HEK293 (cell line): ENCODE measurements around the gene HRCT1.

Experiments
- CTCF ChIA-PET: fragments of 350-600 bp; formaldehyde crosslinking; extraction: SDS; loops from one replicate; lab custom pipeline; 2021; ENCODE audit warnings: antibody characterized with exemption; lab: Yijun Ruan, JAX
- POLR2A ChIA-PET: fragments of 300-600 bp; formaldehyde crosslinking; extraction: SDS; loops from one replicate; lab custom pipeline; 2020; ENCODE audit warnings: antibody characterized with exemption, inconsistent platforms; lab: Yijun Ruan, JAX
- H3K27ac ChIP-seq: fragments of 200-500 bp; sonication (Bioruptor generic); 2 replicates; pipeline ENCODE4 v1.5.1; 2014; ENCODE audit warnings: low read depth, low read length, control low read depth, inconsistent platforms; ENCODE audit errors: extremely low read depth
- H3K36me3 ChIP-seq, 2 experiments: fragments of 200-500 bp in 1 of 2; sonication (Bioruptor generic) in 1 of 2; 1 replicate in 1 of 2; 2 replicates in 1 of 2; pipeline ENCODE4 v1.5.1; 2014 to 2017; ENCODE audit warnings: inconsistent platforms in 2 of 2, low read length in 2 of 2; ENCODE audit not compliant: control insufficient read depth in 2 of 2, insufficient read depth in 1 of 2
- H3K4me1 ChIP-seq: fragments of 200-500 bp; sonication (Bioruptor generic); 2 replicates; pipeline ENCODE4 v1.5.1; 2014; ENCODE audit warnings: mild to moderate bottlenecking, low read length, inconsistent platforms; ENCODE audit not compliant: control insufficient read depth, insufficient read depth
- H3K4me3 ChIP-seq: 2 replicates; pipeline ENCODE4 v1.5.1; 2011; ENCODE audit warnings: low read depth, mild to moderate bottlenecking, control low read depth, low read length, moderate library complexity
- H3K9me3 ChIP-seq: fragments of 200-500 bp; sonication (Bioruptor generic); 2 replicates; pipeline ENCODE4 v1.5.1; 2014; ENCODE audit warnings: low read depth, low read length, inconsistent platforms; ENCODE audit not compliant: control insufficient read depth, insufficient read depth
- GLIS2 ChIP-seq: fragments of 450-650 bp; formaldehyde crosslinking; IDR thresholded peaks from 2 replicates; pipeline ENCODE4 v1.5.1; 2016; ENCODE audit warnings: missing biosample characterization, missing genetic modification characterization
- SP3 ChIP-seq: fragments of 450-650 bp; formaldehyde crosslinking; IDR thresholded peaks from 2 replicates; pipeline ENCODE4 v1.5.1; 2016; ENCODE audit warnings: missing biosample characterization, missing genetic modification characterization
- ZBTB20 ChIP-seq: fragments of 450-650 bp; formaldehyde crosslinking; IDR thresholded peaks from 2 replicates; pipeline ENCODE4 v1.5.1; 2016; ENCODE audit warnings: missing biosample characterization, missing genetic modification characterization
- ZNF132 ChIP-seq: fragments of 450-650 bp; formaldehyde crosslinking; IDR thresholded peaks from 2 replicates; pipeline ENCODE4 v1.5.1; 2017; ENCODE audit warnings: missing biosample characterization, missing genetic modification characterization, borderline replicate concordance
- ZNF324 ChIP-seq: fragments of 450-650 bp; formaldehyde crosslinking; IDR thresholded peaks from 2 replicates; pipeline ENCODE4 v1.5.1; 2016; ENCODE audit warnings: missing biosample characterization, missing genetic modification characterization
- ZNF354C ChIP-seq: fragments of 450-650 bp; formaldehyde crosslinking; IDR thresholded peaks from 2 replicates; pipeline ENCODE4 v1.5.1; 2016; ENCODE audit warnings: missing biosample characterization, missing genetic modification characterization, low read depth, borderline replicate concordance
- ZNF366 ChIP-seq: fragments of 450-650 bp; formaldehyde crosslinking; conservative IDR thresholded peaks from 2 replicates; pipeline ENCODE4 v1.5.1; 2016; ENCODE audit warnings: missing biosample characterization, missing genetic modification characterization
- ZNF394 ChIP-seq: fragments of 450-650 bp; formaldehyde crosslinking; IDR thresholded peaks from 2 replicates; pipeline ENCODE4 v1.5.1; 2016; ENCODE audit warnings: missing biosample characterization, missing genetic modification characterization, mild to moderate bottlenecking, moderate library complexity, borderline replicate concordance
- ZNF510 ChIP-seq: fragments of 450-650 bp; formaldehyde crosslinking; IDR thresholded peaks from 2 replicates; pipeline ENCODE4 v1.5.1; 2018; ENCODE audit warnings: mild to moderate bottlenecking, missing genetic modification characterization, missing biosample characterization; ENCODE audit not compliant: insufficient replicate concordance
- ZNF521 ChIP-seq: fragments of 450-650 bp; formaldehyde crosslinking; IDR thresholded peaks from 2 replicates; pipeline ENCODE4 v1.5.1; 2017; ENCODE audit warnings: missing biosample characterization, mild to moderate bottlenecking, missing genetic modification characterization
- ZNF596 ChIP-seq: fragments of 450-650 bp; IDR thresholded peaks from 2 replicates; pipeline ENCODE4 v1.5.0; 2018; ENCODE audit warnings: missing biosample characterization, mild to moderate bottlenecking, missing genetic modification characterization, moderate library complexity
- ZNF624 ChIP-seq: fragments of 450-650 bp; formaldehyde crosslinking; IDR thresholded peaks from 2 replicates; pipeline ENCODE4 v1.5.1; 2017; ENCODE audit warnings: missing biosample characterization, missing genetic modification characterization
- ZNF830 ChIP-seq: fragments of 450-650 bp; IDR thresholded peaks from 2 replicates; pipeline ENCODE4 v1.5.0; 2018; ENCODE audit warnings: missing biosample characterization, missing genetic modification characterization, low read depth, mild to moderate bottlenecking, moderate library complexity
- TF ChIP-seq, protein P1 (sequence below): fragments of 450-650 bp; formaldehyde crosslinking; IDR thresholded peaks from 2 replicates; pipeline ENCODE4 v1.5.1; 2016; ENCODE audit warnings: missing biosample characterization, missing genetic modification characterization
- TF ChIP-seq, protein P2 (sequence below): fragments of 450-650 bp; formaldehyde crosslinking; IDR thresholded peaks from 2 replicates; pipeline ENCODE4 v1.5.1; 2016; ENCODE audit warnings: missing biosample characterization, missing genetic modification characterization
- TF ChIP-seq, protein P3 (sequence below): fragments of 450-650 bp; formaldehyde crosslinking; IDR thresholded peaks from 2 replicates; pipeline ENCODE4 v1.5.1; 2016; ENCODE audit warnings: missing biosample characterization, missing genetic modification characterization
- TF ChIP-seq, protein P4 (sequence below): fragments of 450-650 bp; formaldehyde crosslinking; IDR thresholded peaks from 2 replicates; pipeline ENCODE4 v1.5.1; 2017; ENCODE audit warnings: missing biosample characterization, missing genetic modification characterization
- TF ChIP-seq, protein P5 (sequence below): fragments of 450-650 bp; formaldehyde crosslinking; IDR thresholded peaks from 2 replicates; pipeline ENCODE4 v1.5.1; 2016; ENCODE audit warnings: missing biosample characterization, missing genetic modification characterization
- TF ChIP-seq, protein P6 (sequence below): fragments of 450-650 bp; formaldehyde crosslinking; IDR thresholded peaks from 2 replicates; pipeline ENCODE4 v1.5.1; 2017; ENCODE audit warnings: missing biosample characterization, missing genetic modification characterization

HRCT1 gene

DNA sequence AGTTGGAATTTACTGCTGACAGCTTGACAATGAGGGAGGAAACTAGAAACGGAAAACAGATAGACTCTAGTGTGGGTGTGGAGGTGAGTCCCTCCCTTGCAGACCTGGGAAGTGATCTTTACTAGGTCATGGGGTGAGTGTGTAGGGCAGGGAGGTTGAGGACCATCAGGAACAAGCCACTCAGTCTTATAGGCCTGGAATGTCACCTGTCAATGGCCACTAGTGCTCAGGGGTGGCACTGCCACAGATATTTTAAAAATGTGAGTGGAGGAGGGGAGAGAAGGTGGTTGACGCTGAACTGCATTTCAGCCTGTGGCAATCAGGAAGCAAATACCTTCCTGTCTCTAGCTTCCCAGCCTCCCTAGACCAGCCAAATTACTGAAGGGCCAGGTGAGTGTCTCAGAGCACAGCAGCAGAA lies 42.9 kb downstream of the HRCT1 start:
- H3K4me1 ChIP-seq, result no peaks in the 10 kb centered on the region
- H3K27ac ChIP-seq, result no peak overlapping the region
- ChIA-PET POLR2A (no interaction called here), CTCF (interaction anchor here (0.8 to 1.2 kb wide), 3 partner anchors 75 to 218 kb away, joined by 3 to 5 read pairs (median 4); no protein-coding TSS in a partner anchor)
- H3K9me3 ChIP-seq, result no peaks in the 10 kb centered on the region
- TF ChIP-seq, protein P1, sequence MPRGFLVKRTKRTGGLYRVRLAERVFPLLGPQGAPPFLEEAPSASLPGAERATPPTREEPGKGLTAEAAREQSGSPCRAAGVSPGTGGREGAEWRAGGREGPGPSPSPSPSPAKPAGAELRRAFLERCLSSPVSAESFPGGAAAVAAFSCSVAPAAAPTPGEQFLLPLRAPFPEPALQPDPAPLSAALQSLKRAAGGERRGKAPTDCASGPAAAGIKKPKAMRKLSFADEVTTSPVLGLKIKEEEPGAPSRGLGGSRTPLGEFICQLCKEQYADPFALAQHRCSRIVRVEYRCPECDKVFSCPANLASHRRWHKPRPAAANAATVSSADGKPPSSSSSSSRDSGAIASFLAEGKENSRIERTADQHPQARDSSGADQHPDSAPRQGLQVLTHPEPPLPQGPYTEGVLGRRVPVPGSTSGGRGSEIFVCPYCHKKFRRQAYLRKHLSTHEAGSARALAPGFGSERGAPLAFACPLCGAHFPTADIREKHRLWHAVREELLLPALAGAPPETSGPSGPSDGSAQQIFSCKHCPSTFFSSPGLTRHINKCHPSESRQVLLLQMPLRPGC (tag by site-specific recombination), result no peak
- TF ChIP-seq ZNF521, result no peak
- no peak for TF ChIP-seq ZNF366 (tag by site-specific recombination)
- TF ChIP-seq, protein P2, sequence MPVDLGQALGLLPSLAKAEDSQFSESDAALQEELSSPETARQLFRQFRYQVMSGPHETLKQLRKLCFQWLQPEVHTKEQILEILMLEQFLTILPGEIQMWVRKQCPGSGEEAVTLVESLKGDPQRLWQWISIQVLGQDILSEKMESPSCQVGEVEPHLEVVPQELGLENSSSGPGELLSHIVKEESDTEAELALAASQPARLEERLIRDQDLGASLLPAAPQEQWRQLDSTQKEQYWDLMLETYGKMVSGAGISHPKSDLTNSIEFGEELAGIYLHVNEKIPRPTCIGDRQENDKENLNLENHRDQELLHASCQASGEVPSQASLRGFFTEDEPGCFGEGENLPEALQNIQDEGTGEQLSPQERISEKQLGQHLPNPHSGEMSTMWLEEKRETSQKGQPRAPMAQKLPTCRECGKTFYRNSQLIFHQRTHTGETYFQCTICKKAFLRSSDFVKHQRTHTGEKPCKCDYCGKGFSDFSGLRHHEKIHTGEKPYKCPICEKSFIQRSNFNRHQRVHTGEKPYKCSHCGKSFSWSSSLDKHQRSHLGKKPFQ (tag by site-specific recombination), result no peak
- TF ChIP-seq ZNF510 (tag by site-specific recombination), result no peak
- TF ChIP-seq ZNF324 (tag by site-specific recombination), result no peak
- TF ChIP-seq ZBTB20, result no peak
- no peak for TF ChIP-seq ZNF394
- TF ChIP-seq, protein P3, sequence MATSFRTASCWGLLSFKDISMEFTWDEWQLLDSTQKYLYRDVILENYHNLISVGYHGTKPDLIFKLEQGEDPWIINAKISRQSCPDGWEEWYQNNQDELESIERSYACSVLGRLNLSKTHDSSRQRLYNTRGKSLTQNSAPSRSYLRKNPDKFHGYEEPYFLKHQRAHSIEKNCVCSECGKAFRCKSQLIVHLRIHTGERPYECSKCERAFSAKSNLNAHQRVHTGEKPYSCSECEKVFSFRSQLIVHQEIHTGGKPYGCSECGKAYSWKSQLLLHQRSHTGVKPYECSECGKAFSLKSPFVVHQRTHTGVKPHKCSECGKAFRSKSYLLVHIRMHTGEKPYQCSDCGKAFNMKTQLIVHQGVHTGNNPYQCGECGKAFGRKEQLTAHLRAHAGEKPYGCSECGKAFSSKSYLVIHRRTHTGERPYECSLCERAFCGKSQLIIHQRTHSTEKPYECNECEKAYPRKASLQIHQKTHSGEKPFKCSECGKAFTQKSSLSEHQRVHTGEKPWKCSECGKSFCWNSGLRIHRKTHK (tag by site-specific recombination), result no peak
- no peak for TF ChIP-seq ZNF624 (tag by site-specific recombination)
- TF ChIP-seq, protein P4, sequence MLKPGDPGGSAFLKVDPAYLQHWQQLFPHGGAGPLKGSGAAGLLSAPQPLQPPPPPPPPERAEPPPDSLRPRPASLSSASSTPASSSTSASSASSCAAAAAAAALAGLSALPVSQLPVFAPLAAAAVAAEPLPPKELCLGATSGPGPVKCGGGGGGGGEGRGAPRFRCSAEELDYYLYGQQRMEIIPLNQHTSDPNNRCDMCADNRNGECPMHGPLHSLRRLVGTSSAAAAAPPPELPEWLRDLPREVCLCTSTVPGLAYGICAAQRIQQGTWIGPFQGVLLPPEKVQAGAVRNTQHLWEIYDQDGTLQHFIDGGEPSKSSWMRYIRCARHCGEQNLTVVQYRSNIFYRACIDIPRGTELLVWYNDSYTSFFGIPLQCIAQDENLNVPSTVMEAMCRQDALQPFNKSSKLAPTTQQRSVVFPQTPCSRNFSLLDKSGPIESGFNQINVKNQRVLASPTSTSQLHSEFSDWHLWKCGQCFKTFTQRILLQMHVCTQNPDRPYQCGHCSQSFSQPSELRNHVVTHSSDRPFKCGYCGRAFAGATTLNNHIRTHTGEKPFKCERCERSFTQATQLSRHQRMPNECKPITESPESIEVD, result no peak
- TF ChIP-seq SP3, result no peak
- TF ChIP-seq ZNF830 (tag by site-specific recombination), result no peak
- TF ChIP-seq, protein P5, sequence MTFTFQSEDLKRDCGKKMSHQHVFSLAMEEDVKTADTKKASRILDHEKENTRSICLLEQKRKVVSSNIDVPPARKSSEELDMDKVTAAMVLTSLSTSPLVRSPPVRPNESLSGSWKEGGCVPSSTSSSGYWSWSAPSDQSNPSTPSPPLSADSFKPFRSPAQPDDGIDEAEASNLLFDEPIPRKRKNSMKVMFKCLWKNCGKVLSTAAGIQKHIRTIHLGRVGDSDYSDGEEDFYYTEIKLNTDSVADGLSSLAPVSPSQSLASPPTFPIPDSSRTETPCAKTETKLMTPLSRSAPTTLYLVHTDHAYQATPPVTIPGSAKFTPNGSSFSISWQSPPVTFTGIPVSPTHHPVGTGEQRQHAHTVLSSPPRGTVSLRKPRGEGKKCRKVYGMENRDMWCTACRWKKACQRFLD (tag by site-specific recombination), result no peak
- TF ChIP-seq ZNF596 (tag by site-specific recombination), result no peak
- no peak for TF ChIP-seq ZNF354C (tag by site-specific recombination)
- no peak for TF ChIP-seq GLIS2 (tag by site-specific recombination)
- no peak for TF ChIP-seq ZNF132 (tag by site-specific recombination)
- TF ChIP-seq, protein P6, sequence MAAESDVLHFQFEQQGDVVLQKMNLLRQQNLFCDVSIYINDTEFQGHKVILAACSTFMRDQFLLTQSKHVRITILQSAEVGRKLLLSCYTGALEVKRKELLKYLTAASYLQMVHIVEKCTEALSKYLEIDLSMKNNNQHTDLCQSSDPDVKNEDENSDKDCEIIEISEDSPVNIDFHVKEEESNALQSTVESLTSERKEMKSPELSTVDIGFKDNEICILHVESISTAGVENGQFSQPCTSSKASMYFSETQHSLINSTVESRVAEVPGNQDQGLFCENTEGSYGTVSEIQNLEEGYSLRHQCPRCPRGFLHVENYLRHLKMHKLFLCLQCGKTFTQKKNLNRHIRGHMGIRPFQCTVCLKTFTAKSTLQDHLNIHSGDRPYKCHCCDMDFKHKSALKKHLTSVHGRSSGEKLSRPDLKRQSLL (tag by site-specific recombination), result no peak
- no peak overlapping the region for H3K4me3 ChIP-seq
- H3K36me3 ChIP-seq, result no peaks in the 10 kb centered on the region
